HG03558 (cell line): ENCODE results near the gene PCNX2.
"Not testable (repeated sequence)": the region's sequence is repeated elsewhere in the genome, so short reads cannot be mapped to it uniquely, and the experiment has no call there.

Source experiments
- ATAC-seq: cut with Tn5 transposase; IDR thresholded peaks from one replicate; pipeline ENCODE4 v1.9.1; 2021; ENCODE audit warnings: moderate number of reproducible peaks; ENCODE audit not compliant: unreplicated experiment; ENCODE audit errors: extremely low read depth

The PCNX2 gene

GRCh38 chr1:233081735-233082134 lies 213.8 kb downstream of the PCNX2 start:
- ATAC-seq: no peak

- ATAC-seq: not testable (repeated sequence)
Observed at GRCh38 chr1:233080827-233081226, 214.7 kb downstream of the PCNX2 start.

GRCh38 chr1:233080286-233080685 lies 215.2 kb downstream of the PCNX2 start:
- ATAC-seq: no peak

GRCh38 chr1:233079574-233079973 lies 216.0 kb downstream of the PCNX2 start:
- ATAC-seq: no peak

GRCh38 chr1:233078396-233078795 lies 217.1 kb downstream of the PCNX2 start:
- ATAC-seq: no peak

GRCh38 chr1:233075915-233076295 lies 219.6 kb downstream of the PCNX2 start:
- ATAC-seq: no peak

GRCh38 chr1:233066087-233066486 lies 229.4 kb downstream of the PCNX2 start:
- no peak for ATAC-seq

GRCh38 chr1:233065685-233066084 lies 229.8 kb downstream of the PCNX2 start:
- ATAC-seq: no peak

- no peak for ATAC-seq
Observed at GRCh38 chr1:233064988-233065387, 230.5 kb downstream of the PCNX2 start.

GRCh38 chr1:233063462-233063861 lies 232.1 kb downstream of the PCNX2 start:
- no peak for ATAC-seq

- no peak for ATAC-seq
Observed at GRCh38 chr1:233061265-233061664, 234.3 kb downstream of the PCNX2 start.

GRCh38 chr1:233060461-233060994 lies 235.0 kb downstream of the PCNX2 start:
- no peak for ATAC-seq

- ATAC-seq: no peak
Observed at GRCh38 chr1:233057836-233058235, 237.7 kb downstream of the PCNX2 start.

- ATAC-seq: no peak
Observed at GRCh38 chr1:233055879-233056641, 239.5 kb downstream of the PCNX2 start.

GRCh38 chr1:233045588-233045987 lies 249.9 kb downstream of the PCNX2 start:
- ATAC-seq: no peak

- ATAC-seq: no peak
Observed at GRCh38 chr1:233042834-233043233, 252.7 kb downstream of the PCNX2 start.

GRCh38 chr1:233040494-233040893 lies 255.0 kb downstream of the PCNX2 start:
- no peak for ATAC-seq

GRCh38 chr1:233038581-233038980 lies 256.9 kb downstream of the PCNX2 start:
- no peak for ATAC-seq

- ATAC-seq: no peak
Observed at GRCh38 chr1:233037843-233038242, 257.7 kb downstream of the PCNX2 start.

GRCh38 chr1:233034836-233035235 lies 260.7 kb downstream of the PCNX2 start:
- no peak for ATAC-seq

GRCh38 chr1:233033361-233033760 lies 262.2 kb downstream of the PCNX2 start:
- ATAC-seq: no peak

- no peak for ATAC-seq
Observed at GRCh38 chr1:233032916-233033315, 262.6 kb downstream of the PCNX2 start.
